ENCODE measurements around the gene PEX6.

Gene PEX6, protein sequence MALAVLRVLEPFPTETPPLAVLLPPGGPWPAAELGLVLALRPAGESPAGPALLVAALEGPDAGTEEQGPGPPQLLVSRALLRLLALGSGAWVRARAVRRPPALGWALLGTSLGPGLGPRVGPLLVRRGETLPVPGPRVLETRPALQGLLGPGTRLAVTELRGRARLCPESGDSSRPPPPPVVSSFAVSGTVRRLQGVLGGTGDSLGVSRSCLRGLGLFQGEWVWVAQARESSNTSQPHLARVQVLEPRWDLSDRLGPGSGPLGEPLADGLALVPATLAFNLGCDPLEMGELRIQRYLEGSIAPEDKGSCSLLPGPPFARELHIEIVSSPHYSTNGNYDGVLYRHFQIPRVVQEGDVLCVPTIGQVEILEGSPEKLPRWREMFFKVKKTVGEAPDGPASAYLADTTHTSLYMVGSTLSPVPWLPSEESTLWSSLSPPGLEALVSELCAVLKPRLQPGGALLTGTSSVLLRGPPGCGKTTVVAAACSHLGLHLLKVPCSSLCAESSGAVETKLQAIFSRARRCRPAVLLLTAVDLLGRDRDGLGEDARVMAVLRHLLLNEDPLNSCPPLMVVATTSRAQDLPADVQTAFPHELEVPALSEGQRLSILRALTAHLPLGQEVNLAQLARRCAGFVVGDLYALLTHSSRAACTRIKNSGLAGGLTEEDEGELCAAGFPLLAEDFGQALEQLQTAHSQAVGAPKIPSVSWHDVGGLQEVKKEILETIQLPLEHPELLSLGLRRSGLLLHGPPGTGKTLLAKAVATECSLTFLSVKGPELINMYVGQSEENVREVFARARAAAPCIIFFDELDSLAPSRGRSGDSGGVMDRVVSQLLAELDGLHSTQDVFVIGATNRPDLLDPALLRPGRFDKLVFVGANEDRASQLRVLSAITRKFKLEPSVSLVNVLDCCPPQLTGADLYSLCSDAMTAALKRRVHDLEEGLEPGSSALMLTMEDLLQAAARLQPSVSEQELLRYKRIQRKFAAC

GRCh38 chr6:42978839-42979522 lies at the start of gene PEX6:
Gene PEX6, minus strand, starts transcription at chr6:42979181. Its CDS starts 31 bp downstream, at chr6:42979150.
- Mint-ChIP-seq H3K4me1 (ENCODE audit: low read depth) (peaks cover 23% of the 10 kb centered on the region), H3K4me3 (peak within 1 kb of the TSS; percentile 95), H3K27ac (peak within 1 kb of the TSS; percentile 98), H3K36me3 (ENCODE audit: low read depth) (peaks cover 12% of the 10 kb centered on the region), H3K9me3 (no peaks in the 10 kb centered on the region), H3K27me3 (ENCODE audit: low read depth) (no peaks in the 10 kb centered on the region)
- peak; percentile 92 for DNase-seq (ENCODE audit: low spot score)

DNA sequence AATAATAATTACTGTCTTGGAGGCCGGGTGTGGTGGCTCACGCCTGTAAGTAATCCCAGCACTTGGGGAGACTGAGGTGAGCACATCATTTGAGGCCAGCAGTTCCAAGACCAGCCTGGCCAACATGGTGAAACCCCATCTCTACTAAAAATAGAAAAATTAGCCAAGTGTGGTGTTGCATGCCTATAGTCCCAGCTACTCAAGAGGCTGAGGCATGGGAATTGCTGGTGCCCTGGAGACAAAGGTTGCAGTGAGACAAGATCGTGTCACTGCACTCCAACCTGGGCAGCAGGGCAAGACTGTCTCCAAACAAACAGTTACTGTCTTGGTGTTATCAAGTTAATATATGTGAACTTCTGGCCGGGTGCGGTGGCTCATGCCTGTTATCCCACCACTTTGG lies 47.4 kb upstream of the PEX6 start:
- DNase-seq (ENCODE audit: low spot score): no peak
- Mint-ChIP-seq H3K4me3 (no peak overlapping the region), H3K4me1 (ENCODE audit: low read depth) (peaks cover 8% of the 10 kb centered on the region), H3K27ac (no peak overlapping the region), H3K36me3 (ENCODE audit: low read depth) (peaks cover 41% of the 10 kb centered on the region), H3K27me3 (ENCODE audit: low read depth) (no peaks in the 10 kb centered on the region), H3K9me3 (no peaks in the 10 kb centered on the region)

GRCh38 chr6:43024436-43024835 lies 45.5 kb upstream of the PEX6 start:
- Mint-ChIP-seq H3K4me3 (no peak overlapping the region), H3K27me3 (ENCODE audit: low read depth) (no peaks in the 10 kb centered on the region), H3K36me3 (ENCODE audit: low read depth) (peaks cover 46% of the 10 kb centered on the region), H3K27ac (peak overlapping the region; percentile 4), H3K4me1 (ENCODE audit: low read depth) (peaks cover 11% of the 10 kb centered on the region), H3K9me3 (no peaks in the 10 kb centered on the region)
- DNase-seq (ENCODE audit: low spot score): no peak

- H3K4me1 Mint-ChIP-seq (ENCODE audit: low read depth): peaks cover 15% of the 10 kb centered on the region
- peak within 1 kb of the TSS; percentile 90 for H3K27ac Mint-ChIP-seq
- no peaks in the 10 kb centered on the region for H3K9me3 Mint-ChIP-seq
- H3K27me3 Mint-ChIP-seq (ENCODE audit: low read depth): no peaks in the 10 kb centered on the region
- H3K36me3 Mint-ChIP-seq (ENCODE audit: low read depth): peaks cover 52% of the 10 kb centered on the region
- peak; percentile 74 for DNase-seq (ENCODE audit: low spot score)
- peak within 1 kb of the TSS; percentile 98 for H3K4me3 Mint-ChIP-seq
Observed at GRCh38 chr6:43021270-43022047, 42.5 kb upstream of the PEX6 start, which contains the start of gene RRP36. Gene RRP36, plus strand, starts transcription at chr6:43021623. Its CDS starts 32 bp downstream, at chr6:43021655.

DNA sequence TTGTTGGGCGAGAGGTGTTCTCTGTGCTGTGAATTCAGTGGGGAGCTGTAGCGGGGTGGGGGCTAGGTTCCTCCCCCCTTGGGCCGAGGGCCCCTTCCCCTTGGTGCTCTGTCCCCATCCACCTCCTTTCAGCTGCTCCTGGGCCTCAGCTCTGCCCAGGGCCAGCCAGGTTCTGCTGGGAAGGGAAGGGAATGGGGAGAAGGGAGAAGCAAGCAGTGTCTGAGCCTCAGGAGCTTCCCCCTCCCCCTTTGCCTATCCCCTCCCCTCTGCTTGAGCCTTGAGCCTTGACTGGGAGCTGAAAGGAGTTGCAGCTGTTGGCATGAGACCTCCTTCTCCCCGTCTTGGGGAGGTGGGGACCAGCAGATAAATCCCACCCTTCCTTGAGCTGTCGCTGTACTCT lies 41.9 kb upstream of the PEX6 start:
- Mint-ChIP-seq H3K27ac (peak overlapping the region; percentile 4), H3K36me3 (ENCODE audit: low read depth) (peaks cover 51% of the 10 kb centered on the region), H3K4me3 (peak overlapping the region; percentile 86), H3K27me3 (ENCODE audit: low read depth) (no peaks in the 10 kb centered on the region), H3K4me1 (ENCODE audit: low read depth) (peaks cover 19% of the 10 kb centered on the region), H3K9me3 (no peaks in the 10 kb centered on the region)
- no peak for DNase-seq (ENCODE audit: low spot score)

DNA sequence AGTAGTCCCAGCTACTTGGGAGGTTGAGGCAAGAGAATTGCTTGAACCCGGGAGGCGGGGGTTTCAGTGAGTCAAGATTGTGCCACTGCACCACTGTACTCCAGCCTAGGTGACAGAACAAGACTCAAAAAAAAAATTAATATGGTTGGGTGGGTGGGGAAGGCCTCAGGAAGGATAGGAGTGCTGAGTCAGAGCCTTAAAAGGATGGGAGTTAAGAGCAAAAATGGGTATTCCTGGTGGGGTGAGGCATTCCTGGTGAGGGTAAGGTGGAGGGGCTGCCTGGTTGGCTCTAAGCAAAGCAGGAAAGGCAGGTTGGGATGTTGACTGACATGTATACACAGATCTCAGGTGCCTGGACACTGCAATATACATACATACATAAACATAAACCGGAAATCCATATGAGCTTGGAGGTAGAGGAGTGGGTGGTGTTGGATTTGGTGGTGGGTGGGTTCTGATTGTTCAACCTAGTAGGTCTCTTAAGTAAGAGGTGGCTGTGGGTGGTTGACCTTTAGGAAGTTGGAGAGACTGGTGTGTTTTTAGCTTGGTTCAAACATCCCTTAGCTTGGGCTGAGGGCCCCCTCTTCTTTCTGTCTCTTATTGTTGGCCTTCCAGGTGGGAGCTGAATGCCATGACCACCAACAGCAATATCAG lies 41.2 kb upstream of the PEX6 start:
- Mint-ChIP-seq H3K4me3 (peak overlapping the region; percentile 17), H3K9me3 (no peaks in the 10 kb centered on the region), H3K27me3 (ENCODE audit: low read depth) (no peaks in the 10 kb centered on the region), H3K36me3 (ENCODE audit: low read depth) (peaks cover 49% of the 10 kb centered on the region), H3K27ac (no peak overlapping the region), H3K4me1 (ENCODE audit: low read depth) (peaks cover 20% of the 10 kb centered on the region)
- no peak for DNase-seq (ENCODE audit: low spot score)

GRCh38 chr6:43019152-43019551 lies 40.2 kb upstream of the PEX6 start:
- Mint-ChIP-seq H3K27me3 (ENCODE audit: low read depth) (no peaks in the 10 kb centered on the region), H3K4me1 (ENCODE audit: low read depth) (peaks cover 24% of the 10 kb centered on the region), H3K9me3 (no peaks in the 10 kb centered on the region), H3K27ac (peak overlapping the region; percentile 62), H3K36me3 (ENCODE audit: low read depth) (peaks cover 47% of the 10 kb centered on the region), H3K4me3 (peak overlapping the region; percentile 45)
- no peak for DNase-seq (ENCODE audit: low spot score)

GRCh38 chr6:43016943-43017334 lies 38.0 kb upstream of the PEX6 start:
- H3K36me3 Mint-ChIP-seq (ENCODE audit: low read depth): peaks cover 53% of the 10 kb centered on the region
- H3K9me3 Mint-ChIP-seq: no peaks in the 10 kb centered on the region
- H3K27ac Mint-ChIP-seq: no peak overlapping the region
- H3K27me3 Mint-ChIP-seq (ENCODE audit: low read depth): no peaks in the 10 kb centered on the region
- no peak for DNase-seq (ENCODE audit: low spot score)
- no peak overlapping the region for H3K4me3 Mint-ChIP-seq
- H3K4me1 Mint-ChIP-seq (ENCODE audit: low read depth): peaks cover 35% of the 10 kb centered on the region

- peak overlapping the region; percentile 23 for H3K27ac Mint-ChIP-seq
- H3K4me1 Mint-ChIP-seq (ENCODE audit: low read depth): peaks cover 35% of the 10 kb centered on the region
- H3K4me3 Mint-ChIP-seq: peak overlapping the region; percentile 64
- DNase-seq (ENCODE audit: low spot score): no peak
- no peaks in the 10 kb centered on the region for H3K9me3 Mint-ChIP-seq
- H3K36me3 Mint-ChIP-seq (ENCODE audit: low read depth): peaks cover 56% of the 10 kb centered on the region
- H3K27me3 Mint-ChIP-seq (ENCODE audit: low read depth): no peaks in the 10 kb centered on the region
Observed at GRCh38 chr6:43016176-43016942, 37.4 kb upstream of the PEX6 start.

DNA sequence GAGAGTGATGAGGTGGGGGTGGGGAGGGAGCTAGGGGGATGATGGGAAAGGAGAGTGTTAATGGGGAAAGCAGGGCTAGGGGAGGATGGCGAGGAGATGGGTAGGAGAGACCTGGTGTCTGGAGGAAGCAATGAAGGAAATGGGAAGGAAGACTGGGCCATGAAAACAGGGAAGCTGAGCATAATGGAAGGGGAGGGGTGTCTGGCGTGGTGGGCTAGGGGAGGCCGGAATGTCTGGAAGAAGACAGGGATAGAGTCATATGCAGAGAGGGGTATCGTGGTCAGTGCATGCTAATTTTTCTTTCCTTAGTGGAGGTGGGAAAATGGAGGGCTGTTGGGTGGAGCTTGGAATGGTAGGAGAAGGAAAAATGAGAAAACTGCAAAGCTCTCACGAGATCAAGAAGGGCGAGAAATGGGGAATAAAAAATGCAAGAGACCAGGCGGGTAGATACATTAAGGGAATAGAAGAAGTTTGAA lies 35.5 kb upstream of the PEX6 start:
- peak overlapping the region; percentile 97 for H3K4me3 Mint-ChIP-seq
- H3K4me1 Mint-ChIP-seq (ENCODE audit: low read depth): peaks cover 34% of the 10 kb centered on the region
- H3K36me3 Mint-ChIP-seq (ENCODE audit: low read depth): peaks cover 59% of the 10 kb centered on the region
- DNase-seq (ENCODE audit: low spot score): no peak
- H3K27ac Mint-ChIP-seq: peak overlapping the region; percentile 92
- no peaks in the 10 kb centered on the region for H3K27me3 Mint-ChIP-seq (ENCODE audit: low read depth)
- H3K9me3 Mint-ChIP-seq: no peaks in the 10 kb centered on the region

DNA sequence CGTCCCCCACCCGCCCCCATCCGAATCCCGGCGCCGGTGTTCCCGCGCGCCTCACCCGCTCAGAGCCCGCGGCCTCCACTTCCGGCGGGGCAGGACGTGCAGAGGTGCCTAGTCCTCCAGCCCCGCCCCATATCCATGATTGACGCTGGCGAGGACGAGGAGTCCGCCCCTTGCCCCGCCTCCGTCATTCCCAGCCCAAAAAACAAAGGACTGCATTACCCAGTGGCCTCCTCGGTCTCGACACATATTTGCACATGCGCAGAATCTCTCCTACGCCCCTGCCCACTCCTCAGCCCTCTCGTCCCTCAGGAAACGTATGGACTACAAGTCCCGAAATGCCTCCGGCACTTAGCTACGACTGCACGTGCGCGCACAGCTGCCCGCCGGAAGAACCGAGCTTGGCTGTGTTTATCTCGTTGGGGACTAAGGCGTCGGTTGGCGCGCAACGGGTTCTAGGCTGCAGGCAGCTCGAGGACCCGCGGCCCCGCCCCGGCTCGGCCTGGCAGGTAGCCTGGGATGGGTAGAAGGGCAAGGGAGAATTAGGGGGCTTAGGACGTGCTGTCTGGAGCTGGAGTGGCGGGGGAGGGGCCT lies 35.0 kb upstream of the PEX6 start, which contains the start of the genes KLHDC3 and MEA1:
TSS of gene KLHDC3 (plus strand) at position 407 of the 591 bp plus-strand sequence. CDS start 2,944 bp downstream, outside the sequence.
TSS of gene MEA1 (minus strand) at position 104 of the 591 bp plus-strand sequence. CDS start 133 bp downstream, outside the sequence.
- DNase-seq (ENCODE audit: low spot score): peak; percentile 99
- Mint-ChIP-seq H3K36me3 (ENCODE audit: low read depth) (peaks cover 59% of the 10 kb centered on the region), H3K4me1 (ENCODE audit: low read depth) (peaks cover 34% of the 10 kb centered on the region), H3K27ac (peak within 1 kb of the TSS; percentile 92), H3K9me3 (no peaks in the 10 kb centered on the region), H3K4me3 (peak within 1 kb of the TSS; percentile 97), H3K27me3 (ENCODE audit: low read depth) (no peaks in the 10 kb centered on the region)
